ENCODE results near the gene ZFHX3. TPM values are rescaled to one million over a fixed set of nuclear protein-coding genes. Genes with fewer than 3 reads are reported as not detected.

Gene ZFHX3
- total and polyA plus RNA-seq, 2 of the 8 experiments (the other 6 are each of a cell fraction or from before 2014, with no cell fraction given) = 0.08 to 0.99 TPM

DNA sequence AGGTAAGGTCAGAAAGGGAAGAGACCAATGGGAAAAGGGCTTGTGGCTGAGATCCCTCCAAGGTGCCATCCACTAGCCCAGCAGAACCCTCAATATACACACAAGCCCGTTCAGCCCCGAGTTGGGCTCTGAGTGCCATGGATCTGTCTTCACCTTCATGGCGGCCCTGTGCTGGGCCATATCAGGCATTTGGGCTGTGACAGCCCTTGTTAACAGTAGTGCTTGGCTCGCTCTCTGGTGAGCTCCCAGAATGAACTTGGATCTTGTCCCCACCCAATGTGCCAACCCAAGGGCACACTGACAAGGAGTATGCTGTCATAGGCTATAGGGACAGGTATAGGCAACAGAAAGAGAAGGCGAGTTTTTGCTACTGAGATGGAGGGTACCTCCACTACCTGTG, 182.7 kb downstream of the ZFHX3 start:
- no peak overlapping the region for H3K9ac ChIP-seq (replicated peaks in 1 of 4; ENCODE audit: extremely low read depth in 1 of 4, low read depth in 3 of 4, low read length in 3 of 4)
- H2AFZ ChIP-seq (ENCODE audit: low read length) = no peak overlapping the region
- no peak overlapping the region for H2AK5ac ChIP-seq (ENCODE audit: low read depth, low read length)
- H4K8ac ChIP-seq (ENCODE audit: extremely low read depth, insufficient read depth, low read length) = no peak overlapping the region
- no peak overlapping the region for H2BK20ac ChIP-seq (ENCODE audit: low read length)
- no peak overlapping the region for H4K5ac ChIP-seq (ENCODE audit: insufficient read length, low read depth, low read length)
- no peak overlapping the region for H2BK5ac ChIP-seq (ENCODE audit: low read depth, low read length)
- H3K23me2 ChIP-seq (ENCODE audit: low read depth, low read length) = no peaks in the 10 kb centered on the region
- H3K4me1 ChIP-seq (replicated peaks in 1 of 4; ENCODE audit: control insufficient read depth in 3 of 4, insufficient read depth in 4 of 4, low read length in 3 of 4) = no peaks in the 10 kb centered on the region
- H3K4me3 ChIP-seq (ENCODE audit: extremely low read depth in 1 of 4, insufficient read depth in 2 of 4, low read depth in 3 of 4, low read length in 4 of 4) = no peak overlapping the region
- H3K79me2 ChIP-seq (ENCODE audit: control insufficient read depth in 1 of 2, insufficient read depth in 2 of 2, low read length in 2 of 2) = no peaks in the 10 kb centered on the region
- H2BK15ac ChIP-seq (ENCODE audit: low read length) = no peak overlapping the region
- H2BK12ac ChIP-seq (ENCODE audit: low read depth, low read length) = no peak overlapping the region
- no peak for FAIRE-seq
- no peaks in the 10 kb centered on the region for H3K79me1 ChIP-seq (ENCODE audit: low read depth, low read length)
- no peak overlapping the region for H3K4me2 ChIP-seq (ENCODE audit: insufficient read depth in 1 of 2, low read depth in 2 of 2, low read length in 2 of 2)
- no peaks in the 10 kb centered on the region for H3K9me3 ChIP-seq (ENCODE audit: insufficient read depth in 2 of 2, low read depth in 1 of 2, low read length in 1 of 2)
- H3K56ac ChIP-seq (replicated peaks; ENCODE audit: insufficient read length, low read depth, low read length) = no peak overlapping the region
- no peak overlapping the region for H2BK120ac ChIP-seq (replicated peaks; ENCODE audit: low read depth, low read length)
- no peak for DNase-seq (ENCODE audit: low read depth in 1 of 2, low spot score in 2 of 2)
- TF ChIP-seq CREB1 (IDR thresholded peaks at IDR 0.05) = no peak
- no peak for TF ChIP-seq SP2 (IDR thresholded peaks at IDR 0.05; ENCODE audit: low read length)
- H3K14ac ChIP-seq (ENCODE audit: insufficient read length) = no peak overlapping the region
- no peak overlapping the region for H4K91ac ChIP-seq (replicated peaks; ENCODE audit: insufficient read length, low read length)
- no peak overlapping the region for H3K18ac ChIP-seq (ENCODE audit: extremely low read depth, low read length)
- no peaks in the 10 kb centered on the region for H3K27me3 ChIP-seq (replicated peaks in 1 of 4; ENCODE audit: control insufficient read depth in 3 of 4, extremely low read depth in 1 of 4, insufficient read depth in 3 of 4, low read length in 3 of 4)
- H4K20me1 ChIP-seq (replicated peaks in 1 of 2; ENCODE audit: control insufficient read depth in 1 of 2, insufficient read depth in 2 of 2, low read length in 2 of 2) = no peaks in the 10 kb centered on the region
- H3K36me3 ChIP-seq (ENCODE audit: control insufficient read depth in 2 of 4, insufficient read depth in 4 of 4, low read length in 3 of 4) = no peaks in the 10 kb centered on the region
- WGBS, 2 experiments (ENCODE audit: extremely low coverage in 1 of 2, insufficient coverage in 1 of 2, insufficient read length in 1 of 2, insufficient replicate concordance in 2 of 2, low coverage in 1 of 2, low lambda C conversion rate in 2 of 2, missing lambda C conversion rate in 1 of 2) = 81% methylated on average over 5 of the region's 5 CpGs; no CpG with 5 or more reads in 1 of the 2 experiments
- no peak overlapping the region for H3K23ac ChIP-seq (ENCODE audit: insufficient read length)
- ChIA-PET POLR2A (ENCODE audit: partially characterized antibody) (interaction anchor here (0.6 kb wide), 1 partner anchor 67 kb away, joined by 4 read pairs; no protein-coding TSS in a partner anchor), CTCF (ENCODE audit: partially characterized antibody) (interaction anchor here (1.2 to 25.5 kb wide), 2 partner anchors 8 to 24 kb away, joined by 5 to 376 read pairs; no protein-coding TSS in a partner anchor)
- H3K4ac ChIP-seq (replicated peaks; ENCODE audit: insufficient read length, low read depth, low read length) = no peak overlapping the region
- H3K27ac ChIP-seq (ENCODE audit: low read depth, low read length) = no peak overlapping the region
